GM21360 (cell line): ENCODE results near the gene TMEM240.

Experiments
- ATAC-seq: cut with Tn5 transposase; IDR thresholded peaks from one replicate; pipeline ENCODE4 v1.9.1; 2021; ENCODE audit warnings: mild to moderate bottlenecking, moderate library complexity; ENCODE audit not compliant: unreplicated experiment

The TMEM240 gene

GRCh38 chr1:1540090-1540817 is at the start of gene TMEM240:
Gene TMEM240 (minus strand): TSS chr1:1540624. CDS start chr1:1540346, 278 bp downstream.
- no peak for ATAC-seq

GRCh38 chr1:1583347-1584010 is 43.1 kb upstream of the TMEM240 start:
- no peak for ATAC-seq

- no peak for ATAC-seq
Observed at GRCh38 chr1:1582585-1583346, 42.3 kb upstream of the TMEM240 start.

GRCh38 chr1:1578371-1578940 is 38.0 kb upstream of the TMEM240 start:
- no peak for ATAC-seq

GRCh38 chr1:1577367-1578011 is 37.1 kb upstream of the TMEM240 start:
- no peak for ATAC-seq

GRCh38 chr1:1574721-1575537 is 34.5 kb upstream of the TMEM240 start, which contains the start of gene SSU72:
Gene SSU72 (minus strand): TSS chr1:1574863. CDS start chr1:1574557, 306 bp downstream.
- peak; percentile 81 for ATAC-seq

GRCh38 chr1:1573843-1574720 is 33.7 kb upstream of the TMEM240 start:
- peak; percentile 56 for ATAC-seq

- ATAC-seq, result no peak
Observed at GRCh38 chr1:1569341-1569740, 28.9 kb upstream of the TMEM240 start.

GRCh38 chr1:1567891-1568291 is 27.5 kb upstream of the TMEM240 start:
- ATAC-seq, result no peak

- ATAC-seq, result no peak
Observed at GRCh38 chr1:1567152-1567875, 26.9 kb upstream of the TMEM240 start.

- no peak for ATAC-seq
Observed at GRCh38 chr1:1565340-1565739, 24.9 kb upstream of the TMEM240 start.

GRCh38 chr1:1564268-1564667 is 23.8 kb upstream of the TMEM240 start:
- ATAC-seq, result no peak

GRCh38 chr1:1563688-1564087 is 23.3 kb upstream of the TMEM240 start:
- ATAC-seq, result no peak

GRCh38 chr1:1562556-1563195 is 22.3 kb upstream of the TMEM240 start:
- ATAC-seq, result no peak

GRCh38 chr1:1561801-1562470 is 21.5 kb upstream of the TMEM240 start:
- no peak for ATAC-seq

GRCh38 chr1:1560178-1560577 is 19.8 kb upstream of the TMEM240 start:
- no peak for ATAC-seq

GRCh38 chr1:1559066-1559465 is 18.6 kb upstream of the TMEM240 start:
- ATAC-seq, result no peak
